Endothelial cell of umbilical vein (primary cell): ENCODE measurements around the gene KCNK10. TPM values are rescaled to one million over a fixed set of nuclear protein-coding genes. Genes with fewer than 3 reads are reported as not detected.

Experiments used
- BruUV-seq: library from RNA; stranded (reverse); fragments of 400-500 nt; replicated peaks from 2 replicates; lab custom pipeline; 2021; lab: Mats Ljungman, UMichigan
- CTCF ChIA-PET: fragments of 300-600, 350-600 bp; sonication (Branson Sonifier 250); formaldehyde crosslinking; loops from one replicate; lab custom pipeline; 2021; ENCODE audit warnings: antibody characterized with exemption, inconsistent platforms; lab: Charles Lee
- POLR2A ChIA-PET: fragments of 300-600, 350-600 bp; sonication (Branson Sonifier 250); formaldehyde crosslinking; loops from one replicate; lab custom pipeline; 2021; ENCODE audit warnings: antibody characterized with exemption, inconsistent platforms; lab: Charles Lee
- DNase-seq: peaks from one replicate; pipeline ENCODE4 v3.0.0-alpha.2; 2011; ENCODE audit warnings: low read depth, low spot score
- FAIRE-seq: peaks from 2 replicates; lab custom pipeline; 2011; peaks lifted over from hg19 to GRCh38; lab: Jason Lieb, UNC
- H2AFZ ChIP-seq: 2 replicates; pipeline ENCODE4 v1.6.0; 2012; ENCODE audit warnings: low read depth, low read length, control low read depth, inconsistent platforms
- H3K27ac ChIP-seq: 2 replicates; pipeline ENCODE4 v1.5.1; 2011; ENCODE audit warnings: low read depth, mild to moderate bottlenecking, control low read depth, low read length, moderate library complexity; ENCODE audit not compliant: insufficient read depth
- H3K27me3 ChIP-seq, 2 experiments: 2 replicates each; pipeline versions ENCODE4 v1.6.0 to v1.6.1; 2011; ENCODE audit warnings: low read length in 2 of 2, mixed read lengths in 1 of 2; ENCODE audit not compliant: control insufficient read depth in 2 of 2, insufficient read depth in 2 of 2
- H3K36me3 ChIP-seq, 2 experiments: 2 replicates in 1 of 2; 3 replicates in 1 of 2; pipeline ENCODE4 v1.5.1; 2011; ENCODE audit warnings: low read length in 2 of 2, mild to moderate bottlenecking in 1 of 2, moderate library complexity in 1 of 2; ENCODE audit not compliant: control insufficient read depth in 2 of 2, insufficient read depth in 2 of 2; ENCODE audit errors: extremely low read depth in 1 of 2
- H3K4me1 ChIP-seq: 3 replicates; pipeline ENCODE4 v1.5.1; 2011; ENCODE audit warnings: mild to moderate bottlenecking, low read length; ENCODE audit not compliant: control insufficient read depth, insufficient read depth; ENCODE audit errors: extremely low read depth
- H3K4me2 ChIP-seq: 2 replicates; pipeline ENCODE4 v1.6.1; 2011; ENCODE audit warnings: low read length, control low read depth, mixed read lengths; ENCODE audit not compliant: insufficient read depth
- H3K4me3 ChIP-seq, 3 experiments: fragments of 200-600 bp in 1 of 3; sonication (generic), shearing (Covaris generic) in 1 of 3; replicated peaks in 1 of 3; 2 replicates each; pipeline ENCODE4 v1.5.1; 2011 to 2016; ENCODE audit warnings: control low read depth in 3 of 3, low read length in 3 of 3, mild to moderate bottlenecking in 2 of 3, inconsistent platforms in 1 of 3, low read depth in 1 of 3, moderate library complexity in 1 of 3; ENCODE audit not compliant: insufficient read depth in 1 of 3
- H3K79me2 ChIP-seq: 2 replicates; pipeline ENCODE4 v1.6.0; 2012; ENCODE audit warnings: low read length, inconsistent platforms; ENCODE audit not compliant: control insufficient read depth, insufficient read depth
- H3K9ac ChIP-seq: replicated peaks from 2 replicates; pipeline ENCODE3; 2011; ENCODE audit warnings: low read length, control low read depth; ENCODE audit not compliant: insufficient read depth; ENCODE audit errors: extremely low read depth
- H3K9me1 ChIP-seq: replicated peaks from 3 replicates; pipeline ENCODE4 v1.6.0; 2011; ENCODE audit warnings: mild to moderate bottlenecking, low read length; ENCODE audit not compliant: control insufficient read depth, insufficient read depth; ENCODE audit errors: extremely low read depth
- H3K9me3 ChIP-seq: replicated peaks from 2 replicates; pipeline ENCODE4 v1.5.1; 2012; ENCODE audit warnings: low read length, inconsistent platforms; ENCODE audit not compliant: control insufficient read depth, insufficient read depth
- H4K20me1 ChIP-seq: replicated peaks from 2 replicates; pipeline ENCODE3; 2011; ENCODE audit warnings: mild to moderate bottlenecking, low read length; ENCODE audit not compliant: control insufficient read depth, insufficient read depth; ENCODE audit errors: extremely low read depth
- CTCF ChIP-seq, 2 donors: IDR thresholded peaks; 1 replicate in 1 of 2; 2 replicates in 1 of 2; pipeline ENCODE4 v1.5.1; 2011; ENCODE audit warnings: low read length in 2 of 2, mild to moderate bottlenecking in 2 of 2, moderate library complexity in 2 of 2, control low read depth in 1 of 2, inconsistent platforms in 1 of 2, low read depth in 1 of 2; ENCODE audit not compliant: insufficient read depth in 1 of 2; ENCODE audit errors: extremely low read depth in 1 of 2
- EZH2 ChIP-seq: IDR thresholded peaks from 2 replicates; pipeline ENCODE4 v1.6.1; 2012; ENCODE audit warnings: borderline replicate concordance, low read depth, mild to moderate bottlenecking, moderate library complexity, low read length, inconsistent platforms; ENCODE audit not compliant: severe bottlenecking
- FOS ChIP-seq: IDR thresholded peaks from 2 replicates; pipeline ENCODE4 v1.6.1; 2011; ENCODE audit warnings: mild to moderate bottlenecking, low read length, moderate library complexity, borderline replicate concordance; ENCODE audit not compliant: insufficient read depth
- GATA2 ChIP-seq: IDR thresholded peaks from 2 replicates; pipeline ENCODE4 v1.7.0; 2011; ENCODE audit warnings: low read depth, mild to moderate bottlenecking, moderate library complexity, mixed read lengths, low read length; ENCODE audit not compliant: insufficient read length, insufficient read depth
- JUN ChIP-seq: IDR thresholded peaks from 2 replicates; pipeline ENCODE4 v1.6.1; 2011; ENCODE audit warnings: borderline replicate concordance, low read depth; ENCODE audit not compliant: insufficient read length, insufficient read depth
- MAX ChIP-seq: IDR thresholded peaks from 2 replicates; pipeline ENCODE4 v1.6.1; 2011; ENCODE audit not compliant: insufficient read depth, insufficient read length
- MYC ChIP-seq: IDR thresholded peaks from one replicate; pipeline ENCODE4 v1.6.1; 2011; ENCODE audit warnings: mild to moderate bottlenecking, low read depth, low read length
- POLR2A ChIP-seq: IDR thresholded peaks from 2 replicates; pipeline ENCODE4 v1.6.1; 2012; ENCODE audit warnings: low read depth, mild to moderate bottlenecking, control low read depth, low read length
- POLR2AphosphoS5 ChIP-seq: IDR thresholded peaks from 2 replicates; pipeline ENCODE4 v1.6.1; 2012; ENCODE audit warnings: low read depth, mild to moderate bottlenecking, control low read depth, low read length, moderate library complexity; ENCODE audit not compliant: insufficient read depth
- dilution Hi-C: fragments of 300-500 bp; cut with MboI; formaldehyde crosslinking; loops from one replicate; pipeline ENCODE4 v1.15.0; 2019; ENCODE audit warnings: low sequenced_read_pairs; ENCODE audit not compliant: extremely low pct_ligation_motif_present
- intact Hi-C: fragments of 100-400 bp; cut with micrococcal nuclease; formaldehyde crosslinking; loops from one replicate; pipeline ENCODE4 v1.10.0; 2022
- polyA plus RNA-seq, 4 experiments: library from polyadenylated mRNA; depleted of rRNA in 3 of 4; stranded (reverse) in 3 of 4; unstranded in 1 of 4; fragments of >200 nt; gene quantifications; 2 replicates each; pipeline versions ENCODE4 v1.2.1 to v1.2.3, GENCODE V29; 2011 to 2012; ENCODE audit warnings: missing spikeins in 1 of 4
- total RNA-seq: library from RNA; stranded (reverse); gene quantifications from 2 replicates; pipeline ENCODE4 v1.2.3, GENCODE V29; 2021

The KCNK10 gene
- total and polyA plus RNA-seq, 2 donors (not counting 3 experiments of a cell fraction or from before 2014, with no cell fraction given) = not detected

DNA sequence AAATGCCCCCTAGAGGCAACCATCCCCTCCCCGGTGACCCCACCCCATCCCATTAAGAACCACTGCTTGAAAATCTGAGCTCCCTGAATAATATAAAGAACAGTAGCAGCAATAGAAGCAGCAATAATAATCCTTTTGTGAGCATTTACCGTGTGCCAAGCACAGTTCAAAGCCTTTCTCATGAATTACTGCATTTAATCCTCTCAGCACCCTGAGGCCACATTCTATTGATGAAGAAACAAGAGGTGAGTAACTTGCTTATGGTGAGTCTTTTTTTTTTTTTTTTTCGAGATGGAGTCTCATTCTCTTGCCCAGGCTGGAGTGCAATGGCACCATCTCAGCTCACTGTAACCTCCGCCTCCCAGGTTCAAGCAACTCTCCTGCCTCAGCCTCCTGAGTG lies 65.0 kb downstream of the KCNK10 start:
- Histone ChIP-seq H3K36me3 (no peaks in the 10 kb centered on the region), H3K27me3 (no peaks in the 10 kb centered on the region), H3K9ac (no peak overlapping the region), H3K9me1 (no peaks in the 10 kb centered on the region), H3K4me2 (no peak overlapping the region), H3K4me3 (no peak overlapping the region), H4K20me1 (no peaks in the 10 kb centered on the region), H3K27ac (no peak overlapping the region), H3K9me3 (no peaks in the 10 kb centered on the region), H3K4me1 (no peaks in the 10 kb centered on the region), H3K79me2 (no peaks in the 10 kb centered on the region), H2AFZ (no peak overlapping the region)
- BruUV-seq = no TSS peak
- no peak for TF ChIP-seq EZH2
- TF ChIP-seq POLR2AphosphoS5 = no peak
- TF ChIP-seq JUN = no peak
- TF ChIP-seq GATA2 = no peak
- TF ChIP-seq FOS = no peak
- no peak for TF ChIP-seq POLR2A
- TF ChIP-seq CTCF (IDR thresholded peaks at IDR 0.05; ENCODE audit: extremely low read depth in 1 of 2, insufficient read depth in 1 of 2, low read depth in 1 of 2, low read length in 2 of 2) = no peak
- no peak for TF ChIP-seq MYC
- TF ChIP-seq MAX = no peak
- ChIA-PET CTCF (no interaction called here), POLR2A (no interaction called here)
- DNase-seq (no peak), FAIRE-seq (no peak)
- dilution Hi-C loops = no loop called here
- intact Hi-C loops = no loop called here
